Osteoblast (primary cell): Measurements from ENCODE around the gene ZNF789. TPM values are rescaled to one million over a fixed set of nuclear protein-coding genes. Genes with fewer than 3 reads are reported as not detected.
A peak's percentile ranks its signal among the peaks of the same experiment; 100 is the strongest.

ENCODE experiments used
- DNase-seq: peaks from one replicate; pipeline ENCODE4 v3.0.0; 2011; ENCODE audit warnings: low spot score, mixed read lengths; ENCODE audit not compliant: insufficient read length; ENCODE audit errors: missing footprints
- H2AFZ ChIP-seq: 2 replicates; pipeline ENCODE4 v1.6.0; 2011; ENCODE audit warnings: mild to moderate bottlenecking, low read length
- H3K27ac ChIP-seq: 2 replicates; pipeline ENCODE4 v1.5.1; 2011; ENCODE audit warnings: mild to moderate bottlenecking, low read depth, low read length, moderate library complexity
- H3K27me3 ChIP-seq: 2 replicates; pipeline ENCODE4 v1.6.0; 2012; ENCODE audit warnings: mild to moderate bottlenecking, control low read depth, inconsistent platforms, low read length, moderate library complexity; ENCODE audit not compliant: insufficient read depth
- H3K36me3 ChIP-seq: 2 replicates; pipeline ENCODE4 v1.5.1; 2011; ENCODE audit warnings: mild to moderate bottlenecking, low read length, control low read depth, moderate library complexity; ENCODE audit not compliant: insufficient read depth
- H3K4me1 ChIP-seq: 2 replicates; pipeline ENCODE4 v1.5.1; 2011; ENCODE audit warnings: mild to moderate bottlenecking, low read length, control low read depth, moderate library complexity; ENCODE audit not compliant: insufficient read depth
- H3K4me2 ChIP-seq: 2 replicates; pipeline ENCODE4 v1.6.0; 2011; ENCODE audit warnings: mild to moderate bottlenecking, low read length; ENCODE audit not compliant: insufficient read depth
- H3K4me3 ChIP-seq: fragments of 200-600 bp; sonication (generic); 3 replicates; pipeline ENCODE4 v1.5.1; 2012; ENCODE audit warnings: mild to moderate bottlenecking, low read length, inconsistent platforms; ENCODE audit not compliant: insufficient read depth
- H3K79me2 ChIP-seq: 2 replicates; pipeline ENCODE4 v1.6.0; 2012; ENCODE audit warnings: mild to moderate bottlenecking, low read length, control low read depth, inconsistent platforms; ENCODE audit not compliant: insufficient read depth
- H3K9me3 ChIP-seq: 2 replicates; pipeline ENCODE4 v1.5.1; 2011; ENCODE audit warnings: low read depth, low read length, control low read depth
- H4K20me1 ChIP-seq: 2 replicates; pipeline ENCODE4 v1.6.0; 2012; ENCODE audit warnings: mild to moderate bottlenecking, low read length, control low read depth; ENCODE audit not compliant: insufficient read depth
- total RNA-seq: library from RNA; depleted of rRNA; stranded (reverse); fragments of >200 nt; gene quantifications from 2 replicates; pipeline ENCODE4 v1.2.3, GENCODE V29; 2012
- TF ChIP-seq, protein P1 (sequence below): IDR thresholded peaks from 2 replicates; pipeline ENCODE4 v1.5.1; 2011; ENCODE audit warnings: mild to moderate bottlenecking, low read depth, low read length, moderate library complexity; ENCODE audit errors: extremely low read depth

The ZNF789 gene
- total RNA-seq, 1 donor, result 6.9 TPM

DNA sequence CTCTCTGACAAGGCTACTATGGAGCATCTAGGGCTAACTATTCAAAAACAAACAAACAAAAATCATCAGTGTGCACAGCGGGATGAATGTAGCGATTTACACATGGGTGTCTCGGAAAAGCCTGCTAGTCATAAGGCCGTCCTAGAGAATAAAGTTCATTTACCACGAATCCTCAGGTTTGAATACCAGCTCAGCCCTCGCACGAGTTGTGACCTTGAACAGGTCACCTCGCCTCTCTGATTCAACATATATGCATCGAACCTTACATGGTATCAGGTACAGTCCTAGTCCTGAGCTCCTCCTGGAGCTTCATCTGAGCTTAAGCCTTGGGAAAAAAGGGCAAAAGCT, 7.3 kb upstream of the ZNF789 start:
- Histone ChIP-seq H2AFZ (peak overlapping the region; percentile 98), H4K20me1 (peaks cover 9% of the 10 kb centered on the region)
- no peak for DNase-seq

DNA sequence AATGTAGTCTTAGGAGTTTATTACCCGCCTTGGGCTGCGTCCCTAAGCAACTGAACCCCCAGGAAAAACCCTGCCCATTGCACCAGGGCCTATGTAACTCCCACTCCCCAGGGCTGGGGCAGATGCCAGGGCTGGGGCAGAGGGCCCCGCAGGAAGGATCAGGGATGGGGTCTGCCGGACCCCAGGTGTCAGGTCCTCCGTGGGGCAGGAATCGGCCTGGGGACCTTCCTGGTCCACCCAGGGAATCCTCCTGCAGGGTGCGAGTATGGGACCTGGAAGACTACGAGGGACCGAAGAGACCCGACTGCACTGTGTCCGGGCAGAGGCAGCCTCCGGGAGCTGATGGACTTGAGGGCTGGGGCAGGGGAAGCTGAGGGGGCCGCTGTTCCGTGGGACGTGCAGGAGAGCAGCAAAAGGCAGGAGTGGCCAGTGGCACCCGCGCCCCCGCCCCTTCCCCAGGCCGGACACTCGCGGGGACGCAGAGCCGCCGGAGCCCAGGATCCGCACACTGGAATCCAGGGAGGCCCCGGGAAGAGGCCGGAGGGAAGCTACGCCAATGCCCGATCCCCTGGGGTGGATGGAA, 4.3 kb upstream of the ZNF789 start:
- H2AFZ ChIP-seq, result no peak overlapping the region
- H3K36me3 ChIP-seq, result peaks cover 6% of the 10 kb centered on the region
- H3K4me1 ChIP-seq, result peaks cover 13% of the 10 kb centered on the region
- DNase-seq, result peak; percentile 49
- H3K79me2 ChIP-seq, result peaks cover 35% of the 10 kb centered on the region
- H3K4me3 ChIP-seq, result no peak overlapping the region
- peaks cover 2% of the 10 kb centered on the region for H4K20me1 ChIP-seq
- H3K9me3 ChIP-seq, result no peaks in the 10 kb centered on the region
- no peaks in the 10 kb centered on the region for H3K27me3 ChIP-seq
- H3K27ac ChIP-seq, result no peak overlapping the region
- H3K4me2 ChIP-seq, result no peak overlapping the region
- TF ChIP-seq, protein P1, sequence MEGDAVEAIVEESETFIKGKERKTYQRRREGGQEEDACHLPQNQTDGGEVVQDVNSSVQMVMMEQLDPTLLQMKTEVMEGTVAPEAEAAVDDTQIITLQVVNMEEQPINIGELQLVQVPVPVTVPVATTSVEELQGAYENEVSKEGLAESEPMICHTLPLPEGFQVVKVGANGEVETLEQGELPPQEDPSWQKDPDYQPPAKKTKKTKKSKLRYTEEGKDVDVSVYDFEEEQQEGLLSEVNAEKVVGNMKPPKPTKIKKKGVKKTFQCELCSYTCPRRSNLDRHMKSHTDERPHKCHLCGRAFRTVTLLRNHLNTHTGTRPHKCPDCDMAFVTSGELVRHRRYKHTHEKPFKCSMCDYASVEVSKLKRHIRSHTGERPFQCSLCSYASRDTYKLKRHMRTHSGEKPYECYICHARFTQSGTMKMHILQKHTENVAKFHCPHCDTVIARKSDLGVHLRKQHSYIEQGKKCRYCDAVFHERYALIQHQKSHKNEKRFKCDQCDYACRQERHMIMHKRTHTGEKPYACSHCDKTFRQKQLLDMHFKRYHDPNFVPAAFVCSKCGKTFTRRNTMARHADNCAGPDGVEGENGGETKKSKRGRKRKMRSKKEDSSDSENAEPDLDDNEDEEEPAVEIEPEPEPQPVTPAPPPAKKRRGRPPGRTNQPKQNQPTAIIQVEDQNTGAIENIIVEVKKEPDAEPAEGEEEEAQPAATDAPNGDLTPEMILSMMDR, result no peak

More for the DNA sequence above, 7.3 kb upstream of the ZNF789 start:
- Histone ChIP-seq H3K9me3 (no peaks in the 10 kb centered on the region), H3K4me2 (peak overlapping the region; percentile 84), H3K36me3 (peaks cover 14% of the 10 kb centered on the region), H3K4me1 (peaks cover 13% of the 10 kb centered on the region), H3K27me3 (no peaks in the 10 kb centered on the region), H3K4me3 (peak overlapping the region; percentile 78), H3K79me2 (peaks cover 57% of the 10 kb centered on the region), H3K27ac (peak overlapping the region; percentile 83)
- TF ChIP-seq, protein P1, result no peak

DNA sequence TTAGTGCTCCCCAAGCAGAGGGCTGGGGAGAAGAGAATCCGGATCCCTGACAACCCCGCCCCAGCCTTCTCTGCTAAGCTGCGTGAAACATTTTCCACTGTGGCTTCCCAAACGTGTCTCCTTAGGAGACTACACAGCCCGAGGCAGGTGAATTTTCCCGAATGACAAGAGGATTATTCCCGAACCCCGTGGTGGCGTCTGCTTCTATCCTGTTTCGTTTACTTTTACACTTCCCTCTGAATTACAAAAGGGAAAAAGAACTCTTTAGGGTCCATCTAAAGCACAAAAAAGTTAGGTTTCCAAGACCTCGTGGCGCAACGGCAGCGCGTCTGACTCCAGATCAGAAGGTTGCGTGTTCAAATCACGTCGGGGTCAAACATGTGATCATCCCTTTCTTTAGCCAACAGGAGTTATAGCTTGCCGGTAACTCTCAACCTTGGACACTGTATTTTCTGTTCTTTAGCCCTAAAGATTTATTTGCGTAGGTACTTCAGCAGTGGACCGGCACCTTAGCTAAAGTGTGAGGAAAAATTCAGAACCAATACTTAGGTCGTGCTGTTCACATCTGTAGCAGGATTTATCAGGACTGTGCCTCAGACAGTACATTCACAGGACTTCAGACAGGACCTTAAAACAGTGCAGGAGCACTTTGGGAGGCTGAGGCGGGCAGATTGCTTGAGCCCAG, 3.2 kb upstream of the ZNF789 start:
- Histone ChIP-seq H3K36me3 (no peaks in the 10 kb centered on the region), H3K27ac (no peak overlapping the region), H3K9me3 (no peaks in the 10 kb centered on the region), H4K20me1 (no peaks in the 10 kb centered on the region), H3K4me3 (peak overlapping the region; percentile 4), H3K4me1 (peaks cover 13% of the 10 kb centered on the region), H3K27me3 (no peaks in the 10 kb centered on the region), H3K4me2 (peak overlapping the region; percentile 7), H3K79me2 (peaks cover 35% of the 10 kb centered on the region), H2AFZ (peak overlapping the region; percentile 51)
- TF ChIP-seq, protein P1, result no peak
- peak; percentile 45 for DNase-seq

DNA sequence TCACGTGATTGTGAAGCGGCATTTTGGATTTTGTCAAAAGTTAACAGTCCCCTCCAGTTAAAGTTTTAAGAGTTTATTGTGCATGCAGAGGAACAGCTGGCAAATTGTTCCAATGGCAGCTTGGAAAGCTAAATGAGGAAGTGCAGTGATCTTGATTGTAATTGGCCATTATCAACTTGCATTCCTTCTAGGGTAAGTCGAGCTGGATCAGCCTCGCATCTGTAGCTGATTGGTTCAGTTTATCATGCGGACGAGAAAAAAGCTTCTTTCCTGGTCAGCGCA, 566 bp downstream of the ZNF789 start:
- Histone ChIP-seq H3K79me2 (peaks cover 53% of the 10 kb centered on the region), H3K27me3 (no peaks in the 10 kb centered on the region), H3K4me1 (no peaks in the 10 kb centered on the region), H3K27ac (peak overlapping the region; percentile 62), H2AFZ (peak overlapping the region; percentile 75), H4K20me1 (peaks cover 3% of the 10 kb centered on the region), H3K9me3 (no peaks in the 10 kb centered on the region), H3K36me3 (peaks cover 10% of the 10 kb centered on the region), H3K4me3 (peak overlapping the region; percentile 92), H3K4me2 (peak overlapping the region; percentile 79)
- TF ChIP-seq, protein P1, result no peak
- DNase-seq, result peak; percentile 97
